Measurements from ENCODE around the gene ERBB2. TPM values are rescaled to one million over a fixed set of nuclear protein-coding genes. Genes with fewer than 3 reads are reported as not detected.

ERBB2 gene
- total and polyA plus RNA-seq, 2 of the 13 experiments (the other 11 are each of a cell fraction or from before 2014, with no cell fraction given) = 57.7 to 64.1 TPM

GRCh38 chr17:39746145-39746461 lies 46.2 kb downstream of the ERBB2 start (continued):
- no peak for TF ChIP-seq ZNF296 (CRISPR knock-in tag; conservative IDR thresholded peaks at IDR 0.05)
- TF ChIP-seq PAXIP1 (CRISPR knock-in tag; conservative IDR thresholded peaks at IDR 0.05) = no peak
- TF ChIP-seq GRHL1 (CRISPR knock-in tag; conservative IDR thresholded peaks at IDR 0.05) = no peak
- no peak for TF ChIP-seq ZBTB7B (CRISPR knock-in tag; IDR thresholded peaks at IDR 0.05)
- TF ChIP-seq ZNF569 (CRISPR knock-in tag; IDR thresholded peaks at IDR 0.05; ENCODE audit: borderline replicate concordance) = no peak
- TF ChIP-seq CHCHD3 (CRISPR knock-in tag; IDR thresholded peaks at IDR 0.05) = no peak

- BruUV-seq (replicated peaks) = no TSS peak
- no peak for ATAC-seq
- FAIRE-seq = no peak
- Histone ChIP-seq H3K27ac (ENCODE audit: extremely low read length, insufficient read depth, low read length) (no peak overlapping the region), H3K9me3 (ENCODE audit: low read length) (no peaks in the 10 kb centered on the region), H3K4me3 (replicated peaks in 1 of 3; ENCODE audit: insufficient read depth in 1 of 3, low read depth in 2 of 3, low read length in 3 of 3) (no peak overlapping the region), H3K9ac (ENCODE audit: insufficient read depth, low read depth, low read length) (no peak overlapping the region), H3K4me2 (ENCODE audit: low read depth, low read length) (no peak overlapping the region), H3K27me3 (ENCODE audit: control insufficient read depth in 1 of 2, insufficient read depth in 2 of 2, low read length in 2 of 2) (no peaks in the 10 kb centered on the region), H3K36me3 (replicated peaks in 1 of 2; ENCODE audit: control insufficient read depth in 1 of 2, insufficient read depth in 2 of 2, low read length in 2 of 2) (peaks cover 34 to 42% of the 10 kb centered on the region in 2 experiments), H3K4me1 (ENCODE audit: insufficient read depth, low read length) (peaks cover 47% of the 10 kb centered on the region), H2AFZ (ENCODE audit: low read length) (no peak overlapping the region), H4K20me1 (ENCODE audit: insufficient read depth, low read length) (no peaks in the 10 kb centered on the region; the same call in 1 of the 2 replicates), H3K79me2 (ENCODE audit: insufficient read depth, low read length) (peaks cover 2% of the 10 kb centered on the region)
- no peak for DNase-seq (ENCODE audit: low spot score)
- intact Hi-C loops (cut with micrococcal nuclease; ENCODE audit: unreplicated experiment) = no loop called here
- ChIA-PET POLR2A (interaction anchor here (4.6 to 5.2 kb wide), 3 partner anchors 8 to 52 kb away, joined by 22 to 79 read pairs (median 33); no protein-coding TSS in a partner anchor), CTCF (ENCODE audit: low intra/inter-chr PET ratio, low total read pairs) (interaction anchor here (1.3 kb wide), 1 partner anchor 126 kb away, joined by 4 read pairs; no protein-coding TSS in a partner anchor)
- in situ Hi-C loops (cut with HindIII; ENCODE audit: extremely low pct_ligation_motif_present, low pct_unique_long_range_greater_than_20kb) = no loop called here
- WGBS (ENCODE audit: low lambda C conversion rate) = 93% methylated on average over 2 of the region's 4 CpGs
- TF ChIP-seq SP1 (IDR thresholded peaks at IDR 0.05) (no peak), SP1 (CRISPR knock-in tag; IDR thresholded peaks at IDR 0.05) (no peak), ZNF343 (CRISPR knock-in tag; IDR thresholded peaks at IDR 0.05) (no peak), POLR2AphosphoS5 (IDR thresholded peaks at IDR 0.05; ENCODE audit: low read depth, low read length) (peak; percentile 50; the same call in 1 of the 2 replicates), POLR2A (IDR thresholded peaks at IDR 0.05; ENCODE audit: insufficient read depth in 1 of 2, low read depth in 2 of 2, low read length in 2 of 2) (peak in 1 of 2 experiments; percentile 32; a peak in 1 of 4 replicates), DZIP1 (CRISPR knock-in tag; IDR thresholded peaks at IDR 0.05) (peak; percentile 43; the same call in 1 of the 2 replicates), NRL (CRISPR knock-in tag; IDR thresholded peaks at IDR 0.05; ENCODE audit: borderline replicate concordance) (0 out of 2 replicates have a peak, but pooled peaks have one; percentile 22), ZNF776 (CRISPR knock-in tag; IDR thresholded peaks at IDR 0.05) (no peak), ZKSCAN1 (IDR thresholded peaks at IDR 0.05; ENCODE audit: low read length) (peak; percentile 30; the same call in 1 of the 2 replicates), FLYWCH1 (CRISPR knock-in tag; IDR thresholded peaks at IDR 0.05) (no peak), RBFOX2 (IDR thresholded peaks at IDR 0.05; ENCODE audit: low read depth, low read length) (peak; percentile 23; the same call in 1 of the 2 replicates), MEF2D (CRISPR knock-in tag; IDR thresholded peaks at IDR 0.05) (no peak)
Measured at GRCh38 chr17:39747745-39748144, 47.9 kb downstream of the ERBB2 start.
